Stimulated activated naive B cell treated with anti-CD40 and anti-IgM and Interleukin-4, amounts not matched to agents 10 μg/mL and 1 μg/mL and 100 μg/mL, for 72 hours (primary cell): Measurements from ENCODE around the gene SAXO2.
"Not testable (repeated sequence)": the region's sequence is repeated elsewhere in the genome, so short reads cannot be mapped to it uniquely, and the experiment has no call there.

Experiments used
- ATAC-seq, 2 donors: fragments of 150-1000 bp; cut with Tn5 transposase; replicated peaks; 2 replicates each; pipeline ENCODE4 v1.10.0; 2021; ENCODE audit warnings: moderate library complexity in 1 of 2
- DNase-seq: peaks from one replicate; pipeline ENCODE4 v3.0.0; 2021
- H3K27ac Mint-ChIP-seq: one replicate; pipeline ENCODE4 v1.8.0; 2022; ENCODE audit warnings: mild to moderate bottlenecking, mixed read lengths
- H3K27me3 Mint-ChIP-seq, 2 donors: one replicate each; pipeline ENCODE4 v1.8.0; 2022; ENCODE audit warnings: mixed read lengths in 2 of 2
- H3K36me3 Mint-ChIP-seq, 2 donors: one replicate each; pipeline ENCODE4 v1.8.0; 2022; ENCODE audit warnings: mixed read lengths in 2 of 2, mild to moderate bottlenecking in 1 of 2
- H3K4me1 Mint-ChIP-seq, 2 donors: one replicate each; pipeline ENCODE4 v1.8.0; 2022; ENCODE audit warnings: mixed read lengths in 2 of 2, mild to moderate bottlenecking in 1 of 2
- H3K4me3 Mint-ChIP-seq, 2 donors: one replicate each; pipeline ENCODE4 v1.8.0; 2022; ENCODE audit warnings: mild to moderate bottlenecking in 2 of 2, mixed read lengths in 2 of 2, moderate library complexity in 1 of 2
- H3K9me3 Mint-ChIP-seq, 2 donors: one replicate each; pipeline ENCODE4 v1.8.0; 2022; ENCODE audit warnings: mixed read lengths in 2 of 2, mild to moderate bottlenecking in 1 of 2

The SAXO2 gene

DNA sequence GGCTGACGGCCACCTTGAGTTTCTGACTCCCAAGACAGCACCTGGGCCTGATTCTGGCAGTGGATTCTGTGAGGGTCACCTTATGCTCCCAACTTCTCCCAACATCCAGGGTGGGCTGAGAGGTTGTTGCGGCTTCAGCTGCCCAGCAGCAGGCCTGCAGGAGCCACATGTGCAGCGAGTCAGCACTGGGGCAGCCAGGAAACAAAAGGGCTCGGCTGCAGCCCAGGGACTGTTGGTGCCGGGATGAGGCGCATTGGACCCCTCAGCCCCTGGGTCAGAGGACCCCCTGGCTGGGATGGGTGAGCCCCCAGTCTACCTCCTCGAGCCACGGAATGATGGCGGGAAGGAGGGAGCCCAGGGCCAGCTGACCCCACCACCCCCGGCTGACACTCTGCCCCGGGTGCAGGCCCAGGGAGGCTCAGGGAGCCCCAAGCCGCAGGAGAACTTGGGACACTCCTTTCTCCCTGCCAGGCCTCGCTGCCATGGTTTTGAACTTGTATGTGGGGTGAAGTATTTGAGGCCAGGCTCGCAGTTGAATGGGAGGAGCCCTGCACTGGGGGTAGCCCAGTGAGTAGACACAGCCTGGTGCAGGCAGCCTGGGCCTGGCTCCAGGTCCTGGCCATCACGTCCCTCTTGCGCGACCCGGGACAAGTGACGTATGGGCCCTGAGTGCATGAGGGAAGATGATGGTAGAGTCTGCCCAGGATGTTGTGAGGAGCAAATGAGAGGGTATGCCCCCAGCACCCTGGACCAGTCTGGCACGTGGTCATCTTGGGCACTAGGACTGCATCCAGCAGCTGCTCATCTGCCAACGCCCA lies 51.5 kb downstream of the SAXO2 start:
- not testable (repeated sequence) for DNase-seq, H3K4me3 Mint-ChIP-seq, H3K4me1 Mint-ChIP-seq, H3K36me3 Mint-ChIP-seq, H3K27ac Mint-ChIP-seq, ATAC-seq
- Mint-ChIP-seq H3K9me3 (peaks cover 6 to 10% of the 10 kb centered on the region in 2 donors), H3K27me3 (peaks cover 13 to 27% of the 10 kb centered on the region in 2 donors)

DNA sequence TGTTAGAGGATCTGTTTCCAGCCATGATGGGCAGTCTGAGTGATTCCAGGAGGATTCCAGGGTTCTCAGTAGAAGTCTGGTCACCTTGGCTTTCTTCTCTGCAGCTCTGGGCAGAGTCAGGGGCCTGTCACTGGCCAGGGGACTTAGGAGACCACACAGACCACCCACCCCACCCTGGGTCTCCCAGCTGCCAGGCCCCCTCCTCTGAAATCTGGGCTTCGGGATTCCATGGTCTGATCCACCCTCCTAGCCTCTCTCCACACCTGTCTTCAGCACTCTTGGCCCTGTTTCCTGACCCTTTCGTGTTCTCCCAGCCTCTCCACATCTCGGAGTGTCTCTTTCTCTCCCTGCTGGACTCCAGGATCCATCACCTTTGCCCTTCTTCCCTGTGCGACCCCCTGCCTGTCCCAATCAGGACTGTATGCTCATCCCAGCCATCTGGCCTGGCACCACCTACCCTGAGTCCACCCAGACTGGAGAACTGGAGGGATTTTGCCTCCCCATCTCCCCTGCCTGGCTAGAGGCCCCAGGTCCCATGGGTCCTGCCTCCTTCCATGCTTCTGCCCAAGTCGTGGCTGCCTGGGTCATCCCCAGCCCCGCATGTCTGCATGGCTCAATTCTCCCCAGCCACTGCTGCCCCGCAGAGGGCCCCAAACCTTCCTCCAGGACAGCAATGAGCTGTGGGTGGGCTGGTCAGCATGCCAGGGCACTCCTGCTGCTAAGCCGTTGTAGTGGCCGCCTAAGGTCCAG lies 52.3 kb downstream of the SAXO2 start:
- Mint-ChIP-seq H3K27ac (no peak overlapping the region), H3K36me3 (peaks cover 3% of the 10 kb centered on the region in 2 donors), H3K4me1 (no peaks in the 10 kb centered on the region), H3K4me3 (no peak overlapping the region), H3K9me3 (peaks cover 6 to 10% of the 10 kb centered on the region in 2 donors), H3K27me3 (peaks cover 13 to 27% of the 10 kb centered on the region in 2 donors)
- DNase-seq (no peak), ATAC-seq (no peak)

- H3K4me1 Mint-ChIP-seq, result no peaks in the 10 kb centered on the region
- peaks cover 0 to 1% of the 10 kb centered on the region in 2 donors for H3K36me3 Mint-ChIP-seq
- no peak overlapping the region for H3K27ac Mint-ChIP-seq
- no peak overlapping the region for H3K4me3 Mint-ChIP-seq
- peaks cover 3 to 6% of the 10 kb centered on the region in 2 donors for H3K9me3 Mint-ChIP-seq
- H3K27me3 Mint-ChIP-seq, result peaks cover 13 to 22% of the 10 kb centered on the region in 2 donors
- DNase-seq, result no peak
- ATAC-seq, result no peak
These were observed 53.1 kb downstream of the SAXO2 start for GRCh38 chr15:82315519-82316246.

- not testable (repeated sequence) for DNase-seq, H3K4me1 Mint-ChIP-seq, H3K4me3 Mint-ChIP-seq, H3K36me3 Mint-ChIP-seq, H3K9me3 Mint-ChIP-seq, ATAC-seq, H3K27ac Mint-ChIP-seq
- peaks cover 9 to 17% of the 10 kb centered on the region in 2 donors for H3K27me3 Mint-ChIP-seq
These were observed 53.9 kb downstream of the SAXO2 start for GRCh38 chr15:82316247-82317090.

DNA sequence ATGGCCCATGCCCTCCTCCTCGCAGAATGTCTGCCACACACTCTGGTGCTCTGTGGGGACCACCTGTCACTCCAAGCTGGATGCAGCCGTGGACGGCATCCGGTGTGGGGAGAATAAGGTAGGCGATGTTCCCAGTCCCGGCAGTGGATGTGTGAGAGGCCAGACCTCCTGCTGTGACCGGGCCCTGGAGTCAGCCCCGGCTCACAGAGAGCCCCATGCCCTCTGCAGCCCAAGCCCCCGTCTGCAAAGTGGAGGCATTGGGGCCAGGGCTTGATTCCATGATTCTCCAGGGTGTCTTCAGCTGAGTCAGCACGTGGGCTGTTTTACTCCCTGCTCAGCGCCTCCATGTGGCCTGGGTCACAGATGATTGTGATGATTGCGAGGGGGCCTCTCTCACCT lies 54.5 kb downstream of the SAXO2 start:
- ATAC-seq, result no peak
- DNase-seq, result no peak

GRCh38 chr15:82317516-82317915 lies 54.9 kb downstream of the SAXO2 start:
- not testable (repeated sequence) for H3K27ac Mint-ChIP-seq, H3K36me3 Mint-ChIP-seq, H3K9me3 Mint-ChIP-seq, DNase-seq, H3K4me3 Mint-ChIP-seq, H3K4me1 Mint-ChIP-seq, ATAC-seq
- peaks cover 9 to 16% of the 10 kb centered on the region in 2 donors for H3K27me3 Mint-ChIP-seq

More for the DNA sequence above, 54.5 kb downstream of the SAXO2 start:
- Mint-ChIP-seq H3K27ac (no peak overlapping the region), H3K9me3 (no peaks in the 10 kb centered on the region), H3K27me3 (peaks cover 9 to 16% of the 10 kb centered on the region in 2 donors), H3K36me3 (no peaks in the 10 kb centered on the region), H3K4me3 (no peak overlapping the region), H3K4me1 (no peaks in the 10 kb centered on the region)

GRCh38 chr15:82318281-82318680 lies 55.7 kb downstream of the SAXO2 start:
- H3K27me3 Mint-ChIP-seq, result peaks cover 5 to 11% of the 10 kb centered on the region in 2 donors
- H3K9me3 Mint-ChIP-seq, DNase-seq, ATAC-seq, H3K27ac Mint-ChIP-seq, H3K36me3 Mint-ChIP-seq, H3K4me1 Mint-ChIP-seq, H3K4me3 Mint-ChIP-seq: not testable (repeated sequence)

DNA sequence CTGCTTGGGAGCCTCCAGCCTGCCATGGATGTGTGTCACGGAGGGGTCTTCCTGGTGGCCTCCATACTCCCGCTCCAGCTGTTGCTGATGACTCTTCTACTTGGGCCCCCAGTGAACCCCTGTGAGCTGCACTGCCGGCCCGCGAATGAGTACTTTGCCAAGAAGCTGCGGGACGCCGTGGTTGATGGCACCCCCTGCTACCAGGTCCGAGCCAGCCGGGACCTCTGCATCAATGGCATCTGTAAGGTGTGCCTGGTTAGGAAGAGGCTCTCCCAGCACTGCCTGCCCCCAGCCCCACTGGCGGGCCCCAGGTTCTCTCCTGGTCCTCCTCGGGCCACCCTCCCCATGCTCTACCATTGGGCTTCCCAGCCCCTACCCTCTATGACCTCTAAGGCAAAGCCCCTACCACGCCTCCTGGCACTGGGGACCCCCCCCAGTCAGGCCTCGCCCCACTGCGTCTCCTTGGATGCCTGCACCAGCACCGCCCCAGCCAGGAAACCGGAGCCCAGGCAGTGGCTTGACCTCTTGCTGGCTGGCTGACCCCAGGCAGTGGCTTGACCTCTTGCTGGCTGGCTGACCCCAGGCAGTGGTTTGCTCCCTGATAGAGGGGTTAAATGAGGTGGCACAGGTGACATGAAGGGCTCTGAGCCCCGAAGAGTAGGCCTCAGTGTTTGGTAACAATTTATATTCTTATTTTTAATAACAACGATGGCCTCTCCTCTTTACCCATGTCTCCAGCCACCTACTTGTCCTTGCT lies 57.1 kb downstream of the SAXO2 start:
- H3K27me3 Mint-ChIP-seq, H3K4me1 Mint-ChIP-seq, H3K4me3 Mint-ChIP-seq, ATAC-seq, DNase-seq, H3K36me3 Mint-ChIP-seq, H3K27ac Mint-ChIP-seq, H3K9me3 Mint-ChIP-seq: not testable (repeated sequence)

- not testable (repeated sequence) for H3K4me1 Mint-ChIP-seq, H3K27me3 Mint-ChIP-seq, DNase-seq, H3K27ac Mint-ChIP-seq, H3K9me3 Mint-ChIP-seq, H3K4me3 Mint-ChIP-seq, H3K36me3 Mint-ChIP-seq, ATAC-seq
These were observed 58.2 kb downstream of the SAXO2 start for GRCh38 chr15:82320861-82321260.

DNA sequence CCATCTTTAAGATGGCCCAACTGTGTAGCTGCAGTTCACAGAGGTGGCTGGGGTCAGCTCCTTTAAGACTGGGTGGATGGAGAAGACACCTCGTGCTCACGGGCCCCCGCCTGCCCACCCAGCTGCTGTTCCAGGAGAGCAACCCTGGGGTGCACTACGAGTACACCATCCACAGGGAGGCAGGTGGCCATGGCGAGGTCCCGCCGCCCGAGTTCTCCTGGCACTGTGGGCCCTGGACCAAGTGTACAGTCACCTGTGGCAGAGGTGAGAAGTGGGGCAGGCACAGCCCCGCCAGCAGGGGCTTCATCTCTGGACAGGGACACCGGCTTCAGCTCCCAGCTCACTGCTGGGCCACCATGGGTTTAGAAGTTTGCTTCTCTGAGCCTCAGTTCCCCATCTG lies 59.9 kb downstream of the SAXO2 start:
- H3K9me3 Mint-ChIP-seq, ATAC-seq: not testable (repeated sequence)

DNA sequence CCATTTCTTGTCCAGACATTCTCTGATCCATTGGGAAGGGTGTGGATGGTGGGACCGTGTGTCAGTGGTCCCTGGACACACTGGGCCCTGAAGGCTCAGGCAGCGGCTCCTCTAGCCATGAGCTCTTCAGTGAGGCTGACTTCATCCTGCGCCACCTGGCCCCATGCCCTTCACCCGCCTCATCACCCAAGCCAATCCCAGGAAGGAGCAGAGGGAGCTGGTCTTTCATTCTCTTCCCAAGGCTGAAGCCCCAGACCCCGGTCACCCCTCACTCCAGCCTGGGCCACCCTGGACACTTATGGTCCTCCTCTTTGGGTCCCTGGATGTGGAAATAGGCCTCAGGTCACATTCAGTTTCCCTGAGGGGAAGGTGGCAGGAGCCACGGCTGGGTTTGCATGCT lies 62.2 kb downstream of the SAXO2 start:
- H3K27ac Mint-ChIP-seq, H3K4me1 Mint-ChIP-seq, H3K27me3 Mint-ChIP-seq, DNase-seq, ATAC-seq, H3K4me3 Mint-ChIP-seq, H3K36me3 Mint-ChIP-seq, H3K9me3 Mint-ChIP-seq: not testable (repeated sequence)

More for the DNA sequence above, 59.9 kb downstream of the SAXO2 start:
- not testable (repeated sequence) for DNase-seq, H3K4me3 Mint-ChIP-seq, H3K4me1 Mint-ChIP-seq, H3K27me3 Mint-ChIP-seq, H3K36me3 Mint-ChIP-seq, H3K27ac Mint-ChIP-seq

- not testable (repeated sequence) for H3K27me3 Mint-ChIP-seq, DNase-seq, H3K27ac Mint-ChIP-seq, H3K4me3 Mint-ChIP-seq, H3K36me3 Mint-ChIP-seq, H3K4me1 Mint-ChIP-seq, H3K9me3 Mint-ChIP-seq, ATAC-seq
These were observed 63.0 kb downstream of the SAXO2 start for GRCh38 chr15:82325646-82326045.

DNA sequence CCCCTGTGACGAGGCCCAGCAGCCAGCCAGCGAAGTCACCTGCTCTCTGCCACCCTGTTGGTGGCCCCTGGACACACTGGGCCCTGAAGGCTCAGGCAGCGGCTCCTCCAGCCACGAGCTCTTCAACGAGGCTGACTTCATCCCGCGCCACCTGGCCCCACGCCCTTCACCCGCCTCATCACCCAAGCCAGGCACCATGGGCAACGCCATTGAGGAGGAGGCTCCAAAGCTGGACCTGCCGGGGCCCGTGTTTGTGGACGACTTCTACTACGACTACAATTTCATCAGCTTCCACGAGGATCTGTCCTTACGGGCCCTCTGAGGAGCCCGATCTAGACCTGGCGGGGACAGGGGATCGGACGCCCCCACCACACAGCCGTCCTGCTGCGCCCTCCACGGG lies 64.3 kb downstream of the SAXO2 start:
- not testable (repeated sequence) for DNase-seq, ATAC-seq, H3K36me3 Mint-ChIP-seq, H3K27me3 Mint-ChIP-seq, H3K9me3 Mint-ChIP-seq, H3K4me1 Mint-ChIP-seq, H3K4me3 Mint-ChIP-seq, H3K27ac Mint-ChIP-seq
